HL-60 (cell line): ENCODE measurements around the gene IKZF3.

Experiments
- DNase-seq, 2 experiments: peaks; one replicate each; pipeline ENCODE4 v3.0.0-alpha.2; 2010 to 2020; ENCODE audit warnings: low read depth in 1 of 2, low spot score in 1 of 2
- H3K27ac ChIP-seq: fragments of 250-450 bp; sonication (Bioruptor Pico); replicated peaks from 2 replicates; pipeline ENCODE4 v1.5.1; 2020; ENCODE audit warnings: mild to moderate bottlenecking, moderate library complexity
- H3K27me3 ChIP-seq: fragments of 250-450 bp; sonication (Bioruptor Pico); 2 replicates; pipeline ENCODE4 v1.5.1; 2021; ENCODE audit warnings: mild to moderate bottlenecking, moderate library complexity; ENCODE audit not compliant: insufficient read depth, poor library complexity, severe bottlenecking
- H3K4me3 ChIP-seq: replicated peaks from 2 replicates; pipeline ENCODE4 v1.5.1; 2011; ENCODE audit warnings: mild to moderate bottlenecking, control low read depth, low read length; ENCODE audit not compliant: insufficient read depth
- CTCF ChIP-seq: IDR thresholded peaks from one replicate; pipeline ENCODE4 v1.5.1; 2011; ENCODE audit warnings: low read length, control low read depth, inconsistent platforms; ENCODE audit not compliant: insufficient read depth
- GABPA ChIP-seq: IDR thresholded peaks from 2 replicates; pipeline ENCODE4 v1.6.1; 2012; ENCODE audit warnings: low read depth
- POLR2AphosphoS5 ChIP-seq: IDR thresholded peaks from 2 replicates; pipeline ENCODE4 v1.6.1; 2012; ENCODE audit warnings: low read depth
- REST ChIP-seq: IDR thresholded peaks from 2 replicates; pipeline ENCODE4 v1.6.1; 2012; ENCODE audit warnings: low read depth; ENCODE audit not compliant: insufficient replicate concordance
- SPI1 ChIP-seq: IDR thresholded peaks from 2 replicates; pipeline ENCODE4 v1.6.1; 2012; ENCODE audit warnings: low read depth, mild to moderate bottlenecking, borderline replicate concordance

IKZF3 gene

GRCh38 chr17:39751637-39752036 lies 112.5 kb downstream of the IKZF3 start:
- DNase-seq, result no peak
- TF ChIP-seq POLR2AphosphoS5 (no peak), SPI1 (no peak), REST (no peak), CTCF (no peak), GABPA (no peak)
- Histone ChIP-seq H3K27ac (no peak overlapping the region), H3K4me3 (no peak overlapping the region), H3K27me3 (no peaks in the 10 kb centered on the region)

GRCh38 chr17:39751016-39751543 lies 113.0 kb downstream of the IKZF3 start:
- Histone ChIP-seq H3K27ac (no peak overlapping the region), H3K4me3 (no peak overlapping the region), H3K27me3 (no peaks in the 10 kb centered on the region)
- no peak for DNase-seq
- TF ChIP-seq POLR2AphosphoS5 (no peak), REST (no peak), CTCF (no peak), SPI1 (no peak), GABPA (no peak)

GRCh38 chr17:39750131-39751015 lies 113.7 kb downstream of the IKZF3 start:
- H3K4me3 ChIP-seq, result no peak overlapping the region
- H3K27ac ChIP-seq, result no peak overlapping the region
- DNase-seq, result no peak

More at GRCh38 chr17:39750131-39751015, 113.7 kb downstream of the IKZF3 start:
- TF ChIP-seq CTCF (no peak), GABPA (no peak), SPI1 (no peak), REST (no peak), POLR2AphosphoS5 (no peak)
- no peaks in the 10 kb centered on the region for H3K27me3 ChIP-seq
